Measurements from ENCODE around the gene TREML1. TPM values are rescaled to one million over a fixed set of nuclear protein-coding genes. Genes with fewer than 3 reads are reported as not detected.

Gene TREML1, protein sequence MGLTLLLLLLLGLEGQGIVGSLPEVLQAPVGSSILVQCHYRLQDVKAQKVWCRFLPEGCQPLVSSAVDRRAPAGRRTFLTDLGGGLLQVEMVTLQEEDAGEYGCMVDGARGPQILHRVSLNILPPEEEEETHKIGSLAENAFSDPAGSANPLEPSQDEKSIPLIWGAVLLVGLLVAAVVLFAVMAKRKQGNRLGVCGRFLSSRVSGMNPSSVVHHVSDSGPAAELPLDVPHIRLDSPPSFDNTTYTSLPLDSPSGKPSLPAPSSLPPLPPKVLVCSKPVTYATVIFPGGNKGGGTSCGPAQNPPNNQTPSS
- not detected in 2 replicates for total RNA-seq (2012; rRNA removed)

GRCh38 chr6:41153992-41154625 is at the start of gene TREML1:
Gene TREML1 (minus strand): TSS chr6:41154347. CDS start chr6:41154288, 59 bp downstream.
- Histone ChIP-seq H3K4me2 (ENCODE audit: low read length) (no peak within 1 kb of the TSS), H3K9me3 (replicated peaks; ENCODE audit: low read length) (no peaks in the 10 kb centered on the region), H3K36me3 (ENCODE audit: insufficient read depth, low read length) (no peaks in the 10 kb centered on the region), H3K4me1 (ENCODE audit: control insufficient read depth, insufficient read depth, low read length) (no peaks in the 10 kb centered on the region), H3K9ac (ENCODE audit: low read depth, low read length) (no peak within 1 kb of the TSS), H3K27me3 (ENCODE audit: control insufficient read depth, insufficient read depth, low read length) (peaks cover 3% of the 10 kb centered on the region), H3K4me3 (ENCODE audit: low read length) (no peak within 1 kb of the TSS)

- no peak overlapping the region for H3K4me3 ChIP-seq (ENCODE audit: low read length)
These were observed 47.6 kb upstream of the TREML1 start for GRCh38 chr6:41201764-41202173.

GRCh38 chr6:41200901-41201763 is 47.0 kb upstream of the TREML1 start, which contains the start of gene TREML2:
Gene TREML2 (minus strand): TSS chr6:41201149. CDS start chr6:41201008, 141 bp downstream.
- H3K9ac ChIP-seq (ENCODE audit: low read depth, low read length): no peak within 1 kb of the TSS
- no peak within 1 kb of the TSS for H3K4me3 ChIP-seq (ENCODE audit: low read length)

More at GRCh38 chr6:41201764-41202173, 47.6 kb upstream of the TREML1 start:
- Histone ChIP-seq H3K27me3 (ENCODE audit: control insufficient read depth, insufficient read depth, low read length) (peaks cover 8% of the 10 kb centered on the region), H3K9me3 (replicated peaks; ENCODE audit: low read length) (no peaks in the 10 kb centered on the region), H3K36me3 (ENCODE audit: insufficient read depth, low read length) (no peaks in the 10 kb centered on the region), H3K9ac (ENCODE audit: low read depth, low read length) (no peak overlapping the region), H3K4me2 (ENCODE audit: low read length) (no peak overlapping the region), H3K4me1 (ENCODE audit: control insufficient read depth, insufficient read depth, low read length) (no peaks in the 10 kb centered on the region)

DNA sequence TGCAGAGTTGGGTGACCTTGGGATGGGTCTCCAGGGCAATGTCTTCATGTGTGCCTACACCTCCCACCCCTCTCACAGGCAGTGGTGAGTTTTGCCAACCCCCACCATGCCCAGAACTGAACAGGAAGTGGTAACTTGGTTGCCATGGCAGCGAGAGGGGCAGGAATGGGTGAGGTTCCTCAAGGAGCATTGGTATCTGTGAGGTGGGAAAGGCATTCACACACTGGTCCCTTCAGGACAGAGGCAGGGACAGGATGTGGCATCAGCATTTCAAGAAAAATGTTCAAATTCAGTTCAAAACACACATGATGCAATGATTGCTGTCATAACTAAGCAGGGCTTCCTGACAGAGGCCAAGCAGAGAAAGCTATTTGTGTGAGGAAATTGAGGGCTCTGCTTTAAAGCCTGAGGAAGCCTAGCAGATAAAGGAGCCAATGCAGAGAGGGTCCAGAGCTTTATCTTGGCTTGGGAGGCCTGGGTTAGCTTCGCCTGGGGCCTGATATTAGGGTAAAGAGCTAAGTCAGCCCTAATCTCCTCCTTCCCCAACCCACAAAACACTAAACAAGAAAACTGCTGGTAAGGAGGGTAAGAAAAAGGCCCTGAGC is 46.3 kb upstream of the TREML1 start:
- peaks cover 16% of the 10 kb centered on the region for H3K27me3 ChIP-seq (ENCODE audit: control insufficient read depth, insufficient read depth, low read length)
- H3K4me3 ChIP-seq (ENCODE audit: low read length): no peak overlapping the region
- no peaks in the 10 kb centered on the region for H3K4me1 ChIP-seq (ENCODE audit: control insufficient read depth, insufficient read depth, low read length)
- no peaks in the 10 kb centered on the region for H3K9me3 ChIP-seq (replicated peaks; ENCODE audit: low read length)
- no peak overlapping the region for H3K9ac ChIP-seq (ENCODE audit: low read depth, low read length)
- H3K36me3 ChIP-seq (ENCODE audit: insufficient read depth, low read length): no peaks in the 10 kb centered on the region
- H3K4me2 ChIP-seq (ENCODE audit: low read length): no peak overlapping the region

More at GRCh38 chr6:41200901-41201763, 47.0 kb upstream of the TREML1 start, which contains the start of gene TREML2:
- Histone ChIP-seq H3K4me2 (ENCODE audit: low read length) (no peak within 1 kb of the TSS), H3K36me3 (ENCODE audit: insufficient read depth, low read length) (no peaks in the 10 kb centered on the region), H3K27me3 (ENCODE audit: control insufficient read depth, insufficient read depth, low read length) (peaks cover 11% of the 10 kb centered on the region), H3K4me1 (ENCODE audit: control insufficient read depth, insufficient read depth, low read length) (no peaks in the 10 kb centered on the region), H3K9me3 (replicated peaks; ENCODE audit: low read length) (no peaks in the 10 kb centered on the region)

GRCh38 chr6:41199552-41200246 is 45.6 kb upstream of the TREML1 start:
- H3K4me1 ChIP-seq (ENCODE audit: control insufficient read depth, insufficient read depth, low read length): no peaks in the 10 kb centered on the region

GRCh38 chr6:41197234-41197633 is 43.1 kb upstream of the TREML1 start:
- Histone ChIP-seq H3K4me3 (ENCODE audit: low read length) (no peak overlapping the region), H3K4me2 (ENCODE audit: low read length) (no peak overlapping the region)

More at GRCh38 chr6:41199552-41200246, 45.6 kb upstream of the TREML1 start:
- Histone ChIP-seq H3K36me3 (ENCODE audit: insufficient read depth, low read length) (no peaks in the 10 kb centered on the region), H3K4me2 (ENCODE audit: low read length) (no peak overlapping the region), H3K27me3 (ENCODE audit: control insufficient read depth, insufficient read depth, low read length) (peaks cover 19% of the 10 kb centered on the region), H3K4me3 (ENCODE audit: low read length) (no peak overlapping the region), H3K9me3 (replicated peaks; ENCODE audit: low read length) (no peaks in the 10 kb centered on the region), H3K9ac (ENCODE audit: low read depth, low read length) (no peak overlapping the region)

DNA sequence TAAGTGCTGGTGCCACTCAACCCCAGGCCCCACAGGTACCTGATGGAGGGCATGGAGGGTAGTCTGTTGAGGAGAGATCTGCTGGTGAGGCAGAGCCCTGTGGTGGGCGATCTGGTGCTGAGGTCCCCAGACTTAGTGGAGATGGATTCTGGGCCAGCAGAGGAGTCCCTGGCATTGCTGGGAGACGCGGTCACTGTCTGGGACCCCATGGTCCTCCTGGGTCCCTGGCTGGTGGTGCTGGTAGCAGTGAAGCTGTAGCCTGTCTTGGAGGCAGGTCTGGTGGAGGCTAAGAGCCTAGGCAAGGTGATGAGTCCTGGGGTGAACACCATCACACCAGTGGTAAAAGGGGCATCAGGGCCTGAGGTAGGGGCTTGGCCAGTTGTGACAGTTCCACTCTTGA is 40.2 kb upstream of the TREML1 start:
- H3K4me3 ChIP-seq (ENCODE audit: low read length): no peak overlapping the region
- no peak overlapping the region for H3K9ac ChIP-seq (ENCODE audit: low read depth, low read length)
- H3K4me2 ChIP-seq (ENCODE audit: low read length): no peak overlapping the region
- H3K9me3 ChIP-seq (replicated peaks; ENCODE audit: low read length): no peaks in the 10 kb centered on the region
- peaks cover 18% of the 10 kb centered on the region for H3K27me3 ChIP-seq (ENCODE audit: control insufficient read depth, insufficient read depth, low read length)
- H3K36me3 ChIP-seq (ENCODE audit: insufficient read depth, low read length): no peaks in the 10 kb centered on the region
- H3K4me1 ChIP-seq (ENCODE audit: control insufficient read depth, insufficient read depth, low read length): no peaks in the 10 kb centered on the region

More at GRCh38 chr6:41197234-41197633, 43.1 kb upstream of the TREML1 start:
- Histone ChIP-seq H3K9me3 (replicated peaks; ENCODE audit: low read length) (no peaks in the 10 kb centered on the region), H3K27me3 (ENCODE audit: control insufficient read depth, insufficient read depth, low read length) (peaks cover 18% of the 10 kb centered on the region), H3K36me3 (ENCODE audit: insufficient read depth, low read length) (no peaks in the 10 kb centered on the region), H3K4me1 (ENCODE audit: control insufficient read depth, insufficient read depth, low read length) (no peaks in the 10 kb centered on the region), H3K9ac (ENCODE audit: low read depth, low read length) (no peak overlapping the region)

- Histone ChIP-seq H3K9ac (ENCODE audit: low read depth, low read length) (no peak overlapping the region), H3K4me1 (ENCODE audit: control insufficient read depth, insufficient read depth, low read length) (no peaks in the 10 kb centered on the region), H3K9me3 (replicated peaks; ENCODE audit: low read length) (no peaks in the 10 kb centered on the region), H3K36me3 (ENCODE audit: insufficient read depth, low read length) (no peaks in the 10 kb centered on the region), H3K27me3 (ENCODE audit: control insufficient read depth, insufficient read depth, low read length) (peaks cover 18% of the 10 kb centered on the region), H3K4me3 (ENCODE audit: low read length) (no peak overlapping the region), H3K4me2 (ENCODE audit: low read length) (no peak overlapping the region)
These were observed 39.7 kb upstream of the TREML1 start for GRCh38 chr6:41193884-41194283.

DNA sequence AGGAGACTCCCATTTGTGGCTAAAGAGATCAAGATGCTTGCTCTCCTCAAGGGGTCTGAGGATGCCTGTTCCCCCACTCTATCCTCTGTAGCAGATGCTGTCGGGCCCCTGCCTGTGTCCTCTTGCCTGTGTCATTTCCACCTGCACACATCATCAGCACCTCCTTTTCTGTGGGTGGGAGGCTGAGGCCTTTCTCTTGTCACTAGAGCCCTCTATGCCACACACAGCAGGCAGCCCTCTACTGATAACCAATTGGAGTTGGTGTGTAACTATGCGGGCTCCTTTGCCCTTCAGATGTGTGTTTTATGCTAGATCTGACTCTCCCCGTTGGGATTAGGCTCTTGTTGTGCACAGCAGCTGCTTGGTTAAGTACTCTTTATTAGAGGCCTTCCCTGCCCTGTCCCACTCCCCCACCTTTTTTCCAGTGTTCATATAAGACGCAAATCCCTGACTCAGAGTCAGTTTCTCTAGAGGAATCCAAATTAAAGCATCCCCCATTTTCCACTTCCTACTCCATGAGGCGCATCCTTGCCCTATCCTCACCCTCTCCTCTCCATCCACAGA is 39.1 kb upstream of the TREML1 start:
- Histone ChIP-seq H3K9me3 (replicated peaks; ENCODE audit: low read length) (no peaks in the 10 kb centered on the region), H3K4me3 (ENCODE audit: low read length) (no peak overlapping the region), H3K4me2 (ENCODE audit: low read length) (no peak overlapping the region), H3K4me1 (ENCODE audit: control insufficient read depth, insufficient read depth, low read length) (no peaks in the 10 kb centered on the region), H3K27me3 (ENCODE audit: control insufficient read depth, insufficient read depth, low read length) (peaks cover 18% of the 10 kb centered on the region), H3K9ac (ENCODE audit: low read depth, low read length) (no peak overlapping the region), H3K36me3 (ENCODE audit: insufficient read depth, low read length) (no peaks in the 10 kb centered on the region)

- Histone ChIP-seq H3K4me3 (ENCODE audit: low read length) (no peak overlapping the region), H3K4me1 (ENCODE audit: control insufficient read depth, insufficient read depth, low read length) (no peaks in the 10 kb centered on the region), H3K36me3 (ENCODE audit: insufficient read depth, low read length) (no peaks in the 10 kb centered on the region)
These were observed 37.4 kb upstream of the TREML1 start for GRCh38 chr6:41191569-41191968.

More at GRCh38 chr6:41191569-41191968, 37.4 kb upstream of the TREML1 start:
- Histone ChIP-seq H3K9me3 (replicated peaks; ENCODE audit: low read length) (no peaks in the 10 kb centered on the region), H3K9ac (ENCODE audit: low read depth, low read length) (no peak overlapping the region), H3K27me3 (ENCODE audit: control insufficient read depth, insufficient read depth, low read length) (peaks cover 21% of the 10 kb centered on the region), H3K4me2 (ENCODE audit: low read length) (no peak overlapping the region)

Measured in skeletal muscle satellite cell (primary cell).